Measurements from ENCODE around the gene AFP.

Gene AFP

GRCh38 chr4:73438048-73438447 is 2.0 kb downstream of the AFP start:
- DNase-seq (ENCODE audit: low spot score) = no peak

- no peak for DNase-seq (ENCODE audit: low spot score)
These were observed 2.7 kb downstream of the AFP start for GRCh38 chr4:73438582-73439215.

- no peak for DNase-seq (ENCODE audit: low spot score)
These were observed 3.4 kb downstream of the AFP start for GRCh38 chr4:73439445-73439844.

- DNase-seq (ENCODE audit: low spot score) = no peak
These were observed 4.0 kb downstream of the AFP start for GRCh38 chr4:73439991-73440390.

- no peak for DNase-seq (ENCODE audit: low spot score)
These were observed 4.6 kb downstream of the AFP start for GRCh38 chr4:73440653-73441052.

GRCh38 chr4:73442275-73442674 is 6.3 kb downstream of the AFP start:
- no peak for DNase-seq (ENCODE audit: low spot score)

- DNase-seq (ENCODE audit: low spot score) = no peak
These were observed 7.2 kb downstream of the AFP start for GRCh38 chr4:73443224-73443623.

- DNase-seq (ENCODE audit: low spot score) = no peak
These were observed 9.6 kb downstream of the AFP start for GRCh38 chr4:73445383-73446335.

- peak; percentile 32 for DNase-seq (ENCODE audit: low spot score)
These were observed 10.4 kb downstream of the AFP start for GRCh38 chr4:73446336-73446938.

- DNase-seq (ENCODE audit: low spot score) = no peak
These were observed 11.7 kb downstream of the AFP start for GRCh38 chr4:73447671-73448070.

- DNase-seq (ENCODE audit: low spot score) = no peak
These were observed 12.6 kb downstream of the AFP start for GRCh38 chr4:73448448-73449203.

GRCh38 chr4:73450398-73451004 is 14.5 kb downstream of the AFP start:
- no peak for DNase-seq (ENCODE audit: low spot score)

GRCh38 chr4:73451404-73451803 is 15.4 kb downstream of the AFP start:
- DNase-seq (ENCODE audit: low spot score) = no peak

GRCh38 chr4:73451981-73452747 is 16.1 kb downstream of the AFP start:
- no peak for DNase-seq (ENCODE audit: low spot score)

GRCh38 chr4:73452953-73453700 is 17.1 kb downstream of the AFP start:
- peak; percentile 72 for DNase-seq (ENCODE audit: low spot score)

- DNase-seq (ENCODE audit: low spot score) = no peak
These were observed 17.6 kb downstream of the AFP start for GRCh38 chr4:73453701-73454005.

GRCh38 chr4:73454920-73455319 is 18.9 kb downstream of the AFP start:
- no peak for DNase-seq (ENCODE audit: low spot score)

- DNase-seq (ENCODE audit: low spot score) = no peak
These were observed 20.4 kb downstream of the AFP start for GRCh38 chr4:73456177-73457022.

All from SK-N-DZ (cell line).